Esophagus muscularis mucosa (tissue), 4 donors: ENCODE results near the gene SPAG7. TPM values are rescaled to one million over a fixed set of nuclear protein-coding genes. Genes with fewer than 3 reads are reported as not detected.

Experiments
- DNase-seq: peaks from one replicate; pipeline ENCODE4 v3.0.0-alpha.2; 2017; ENCODE audit errors: extremely low spot score
- H3K27ac ChIP-seq, 4 donors: fragments of 200-600 bp; sonication (generic); replicated peaks in 1 of 4; 1 replicate in 3 of 4; 2 replicates in 1 of 4; pipeline ENCODE4 v1.5.1; 2016 to 2019; ENCODE audit warnings: mild to moderate bottlenecking in 1 of 4
- H3K27me3 ChIP-seq, 4 donors: fragments of 200-600 bp; sonication (generic); one replicate each; pipeline versions ENCODE4 v1.5.1 to v1.6.0; 2016 to 2019
- H3K36me3 ChIP-seq, 4 donors: fragments of 200-600 bp; sonication (generic); one replicate each; pipeline ENCODE4 v1.5.1; 2016 to 2019
- H3K4me1 ChIP-seq, 4 donors: fragments of 200-600 bp; sonication (generic); one replicate each; pipeline ENCODE4 v1.5.1; 2016 to 2019
- H3K4me3 ChIP-seq, 4 donors: fragments of 200-600 bp; sonication (generic); 1 replicate in 2 of 4; 2 replicates in 2 of 4; pipeline ENCODE4 v1.5.1; 2016 to 2019; ENCODE audit warnings: mild to moderate bottlenecking in 4 of 4, moderate library complexity in 1 of 4
- H3K9me3 ChIP-seq, 4 donors: fragments of 200-600 bp; sonication (generic); 1 replicate in 3 of 4; 2 replicates in 1 of 4; pipeline ENCODE4 v1.5.1; 2016 to 2019
- EP300 ChIP-seq: sonication (generic); formaldehyde crosslinking; IDR thresholded peaks from one replicate; pipeline ENCODE4 v1.6.1; 2017; ENCODE audit warnings: antibody characterized with exemption
- POLR2A ChIP-seq: fragments of 450-650 bp; IDR thresholded peaks from one replicate; pipeline ENCODE4 v1.6.1; 2017; ENCODE audit warnings: antibody characterized with exemption, moderate library complexity, mild to moderate bottlenecking, low read depth
- POLR2AphosphoS5 ChIP-seq, 2 donors: sonication (generic); formaldehyde crosslinking; IDR thresholded peaks; one replicate each; pipeline ENCODE4 v1.6.1; 2017; ENCODE audit warnings: antibody characterized with exemption in 2 of 2
- whole genome bisulfite sequencing: methylation state at CpG from one replicate; pipeline ENCODE4 v1.1.5; 2018; 5-methylcytosine and 5-hydroxymethylcytosine counted together
- intact Hi-C: fragments of 100-400 bp; cut with DNase I; formaldehyde crosslinking; loops from one replicate; pipeline ENCODE4 v1.15.1; 2023
- total RNA-seq, 4 donors: library from RNA; depleted of rRNA; stranded (reverse); fragments of >200 nt; gene quantifications; one replicate each; pipeline versions ENCODE4 v1.1.0 to v1.2.1, GENCODE V29; 2016
- TF ChIP-seq, protein P1 (sequence below), 3 experiments: fragments of 200-600 bp in 2 of 3; fragments of 450-650 bp in 1 of 3; sonication (generic) in 2 of 3; IDR thresholded peaks; one replicate each; pipeline ENCODE4 v1.5.1; 2017 to 2019; ENCODE audit warnings: antibody characterized with exemption in 3 of 3, mild to moderate bottlenecking in 2 of 3, moderate library complexity in 1 of 3

Gene SPAG7
- total RNA-seq, 4 donors from 2014 or later = 45.5 to 74.7 (median 63.6) TPM

- no peaks in the 10 kb centered on the region for H3K27me3 ChIP-seq
- H3K36me3 ChIP-seq = peaks cover 24 to 52% (median 45%) of the 10 kb centered on the region in 4 donors
- peak overlapping the region; percentile 91 to 97 (median 94) for H3K27ac ChIP-seq
- no peaks in the 10 kb centered on the region for H3K9me3 ChIP-seq
- DNase-seq = no peak
- no peak for TF ChIP-seq POLR2AphosphoS5 (IDR thresholded peaks at IDR 0.05)
- no peak for TF ChIP-seq EP300
- TF ChIP-seq POLR2A = no peak
- TF ChIP-seq, protein P1, sequence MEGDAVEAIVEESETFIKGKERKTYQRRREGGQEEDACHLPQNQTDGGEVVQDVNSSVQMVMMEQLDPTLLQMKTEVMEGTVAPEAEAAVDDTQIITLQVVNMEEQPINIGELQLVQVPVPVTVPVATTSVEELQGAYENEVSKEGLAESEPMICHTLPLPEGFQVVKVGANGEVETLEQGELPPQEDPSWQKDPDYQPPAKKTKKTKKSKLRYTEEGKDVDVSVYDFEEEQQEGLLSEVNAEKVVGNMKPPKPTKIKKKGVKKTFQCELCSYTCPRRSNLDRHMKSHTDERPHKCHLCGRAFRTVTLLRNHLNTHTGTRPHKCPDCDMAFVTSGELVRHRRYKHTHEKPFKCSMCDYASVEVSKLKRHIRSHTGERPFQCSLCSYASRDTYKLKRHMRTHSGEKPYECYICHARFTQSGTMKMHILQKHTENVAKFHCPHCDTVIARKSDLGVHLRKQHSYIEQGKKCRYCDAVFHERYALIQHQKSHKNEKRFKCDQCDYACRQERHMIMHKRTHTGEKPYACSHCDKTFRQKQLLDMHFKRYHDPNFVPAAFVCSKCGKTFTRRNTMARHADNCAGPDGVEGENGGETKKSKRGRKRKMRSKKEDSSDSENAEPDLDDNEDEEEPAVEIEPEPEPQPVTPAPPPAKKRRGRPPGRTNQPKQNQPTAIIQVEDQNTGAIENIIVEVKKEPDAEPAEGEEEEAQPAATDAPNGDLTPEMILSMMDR (IDR thresholded peaks at IDR 0.05) = no peak
- 58% methylated on average over 15 of the region's 19 CpGs for WGBS
- peaks cover 37 to 68% (median 60%) of the 10 kb centered on the region in 4 donors for H3K4me1 ChIP-seq
- intact Hi-C loops = loop anchor here (5.0 kb wide), 1 partner anchor 48 kb away; the partner anchor contains the start of gene CAMTA2
- peak overlapping the region; percentile 77 to 87 (median 78) for H3K4me3 ChIP-seq
Measured at GRCh38 chr17:4938688-4939545, 28.7 kb downstream of the SPAG7 start.

DNA sequence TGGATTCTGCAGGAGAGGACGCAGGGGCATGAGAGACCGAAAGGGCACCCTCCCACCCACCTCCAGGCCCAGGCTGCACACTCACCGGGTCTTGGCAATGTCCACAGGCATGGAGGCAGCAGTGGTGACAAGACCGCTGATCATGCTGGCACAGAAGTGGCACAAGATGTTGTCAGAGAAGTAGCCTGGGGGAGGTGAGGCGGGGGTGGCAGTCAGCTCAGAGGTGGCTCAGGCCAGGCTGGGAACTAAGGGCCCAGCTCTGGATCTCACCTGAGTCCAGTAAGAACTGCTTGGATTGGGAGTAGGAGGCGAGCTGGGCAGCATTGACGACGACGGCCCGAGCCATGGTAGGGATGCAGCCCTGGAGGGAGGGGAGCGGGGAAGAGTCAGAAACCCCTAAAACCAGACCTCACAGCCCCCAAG, 29.5 kb downstream of the SPAG7 start:
- Histone ChIP-seq H3K9me3 (no peaks in the 10 kb centered on the region), H3K27ac (peak overlapping the region; percentile 17 to 97 (median 94)), H3K36me3 (peaks cover 17 to 44% (median 37%) of the 10 kb centered on the region in 4 donors), H3K4me1 (peaks cover 41 to 64% (median 56%) of the 10 kb centered on the region in 4 donors), H3K27me3 (no peaks in the 10 kb centered on the region), H3K4me3 (no peak overlapping the region)
- 82% methylated on average over 10 of the region's 11 CpGs for WGBS
- intact Hi-C loops = loop anchor here (5.0 kb wide), 1 partner anchor 49 kb away; the partner anchor contains the start of gene CAMTA2
- no peak for DNase-seq
- no peak for TF ChIP-seq POLR2A
- TF ChIP-seq, protein P1 (IDR thresholded peaks at IDR 0.05) = no peak
- no peak for TF ChIP-seq EP300

DNA sequence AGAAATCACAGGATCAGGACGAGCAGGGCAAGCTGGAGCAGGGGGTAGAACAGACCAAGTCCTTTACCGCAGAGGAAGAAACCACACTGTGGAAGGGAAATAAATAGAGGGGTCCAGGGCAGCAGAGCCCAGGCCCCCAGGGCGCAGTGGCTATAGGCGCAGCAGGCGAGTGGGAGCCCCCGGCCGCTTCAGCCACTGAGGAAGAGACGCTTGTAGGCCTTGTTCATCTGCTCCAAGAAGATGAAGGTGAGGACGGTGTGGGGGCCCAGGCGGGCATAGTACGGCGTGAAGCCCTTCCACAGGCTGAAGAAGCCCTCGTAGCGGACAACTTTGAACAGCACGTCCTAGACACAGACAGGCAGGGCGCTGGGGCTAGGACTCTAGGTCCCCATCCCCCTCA, 30.1 kb downstream of the SPAG7 start:
- Histone ChIP-seq H3K27me3 (no peaks in the 10 kb centered on the region), H3K4me1 (peaks cover 42 to 59% (median 52%) of the 10 kb centered on the region in 4 donors), H3K4me3 (no peak overlapping the region), H3K9me3 (no peaks in the 10 kb centered on the region), H3K36me3 (peaks cover 12 to 39% (median 31%) of the 10 kb centered on the region in 4 donors), H3K27ac (peak overlapping the region in 2 of 4 donors; percentile 91 to 97)
- 94% methylated on average over 16 of the region's 16 CpGs for WGBS
- no peak for TF ChIP-seq POLR2AphosphoS5 (IDR thresholded peaks at IDR 0.05)
- TF ChIP-seq POLR2A = no peak
- TF ChIP-seq, protein P1 (IDR thresholded peaks at IDR 0.05) = no peak
- TF ChIP-seq EP300 = no peak
- no peak for DNase-seq
- intact Hi-C loops = loop anchor here (5.0 kb wide), 1 partner anchor 50 kb away; the partner anchor contains the start of gene CAMTA2

- Histone ChIP-seq H3K36me3 (peaks cover 12 to 30% (median 24%) of the 10 kb centered on the region in 4 donors), H3K27me3 (no peaks in the 10 kb centered on the region), H3K27ac (no peak overlapping the region), H3K4me3 (no peak overlapping the region), H3K4me1 (peaks cover 36 to 48% (median 42%) of the 10 kb centered on the region in 4 donors), H3K9me3 (no peaks in the 10 kb centered on the region)
- no peak for DNase-seq
- intact Hi-C loops = loop anchor here (5.0 kb wide), 1 partner anchor 51 kb away; the partner anchor contains the start of gene CAMTA2
- 78% methylated on average over 3 of the region's 3 CpGs for WGBS
- TF ChIP-seq EP300 (no peak), POLR2A (no peak), POLR2AphosphoS5 (IDR thresholded peaks at IDR 0.05) (no peak)
- TF ChIP-seq, protein P1 (IDR thresholded peaks at IDR 0.05) = no peak
Measured at GRCh38 chr17:4936436-4936835, 31.2 kb downstream of the SPAG7 start.
